Endothelial cell of umbilical vein (primary cell): ENCODE results near the gene GOLT1A. TPM values are rescaled to one million over a fixed set of nuclear protein-coding genes. Genes with fewer than 3 reads are reported as not detected.

Source experiments
- BruUV-seq: library from RNA; stranded (reverse); fragments of 400-500 nt; replicated peaks from 2 replicates; lab custom pipeline; 2021; lab: Mats Ljungman, UMichigan
- CTCF ChIA-PET: fragments of 300-600, 350-600 bp; sonication (Branson Sonifier 250); formaldehyde crosslinking; loops from one replicate; lab custom pipeline; 2021; ENCODE audit warnings: antibody characterized with exemption, inconsistent platforms; lab: Charles Lee
- POLR2A ChIA-PET: fragments of 300-600, 350-600 bp; sonication (Branson Sonifier 250); formaldehyde crosslinking; loops from one replicate; lab custom pipeline; 2021; ENCODE audit warnings: antibody characterized with exemption, inconsistent platforms; lab: Charles Lee
- DNase-seq: peaks from one replicate; pipeline ENCODE4 v3.0.0-alpha.2; 2011; ENCODE audit warnings: low read depth, low spot score
- FAIRE-seq: peaks from 2 replicates; lab custom pipeline; 2011; peaks lifted over from hg19 to GRCh38; lab: Jason Lieb, UNC
- H2AFZ ChIP-seq: 2 replicates; pipeline ENCODE4 v1.6.0; 2012; ENCODE audit warnings: low read depth, low read length, control low read depth, inconsistent platforms
- H3K27ac ChIP-seq: 2 replicates; pipeline ENCODE4 v1.5.1; 2011; ENCODE audit warnings: low read depth, mild to moderate bottlenecking, control low read depth, low read length, moderate library complexity; ENCODE audit not compliant: insufficient read depth
- H3K27me3 ChIP-seq, 2 experiments: 2 replicates each; pipeline versions ENCODE4 v1.6.0 to v1.6.1; 2011; ENCODE audit warnings: low read length in 2 of 2, mixed read lengths in 1 of 2; ENCODE audit not compliant: control insufficient read depth in 2 of 2, insufficient read depth in 2 of 2
- H3K36me3 ChIP-seq, 2 experiments: 2 replicates in 1 of 2; 3 replicates in 1 of 2; pipeline ENCODE4 v1.5.1; 2011; ENCODE audit warnings: low read length in 2 of 2, mild to moderate bottlenecking in 1 of 2, moderate library complexity in 1 of 2; ENCODE audit not compliant: control insufficient read depth in 2 of 2, insufficient read depth in 2 of 2; ENCODE audit errors: extremely low read depth in 1 of 2
- H3K4me1 ChIP-seq: 3 replicates; pipeline ENCODE4 v1.5.1; 2011; ENCODE audit warnings: mild to moderate bottlenecking, low read length; ENCODE audit not compliant: control insufficient read depth, insufficient read depth; ENCODE audit errors: extremely low read depth
- H3K4me2 ChIP-seq: 2 replicates; pipeline ENCODE4 v1.6.1; 2011; ENCODE audit warnings: low read length, control low read depth, mixed read lengths; ENCODE audit not compliant: insufficient read depth
- H3K4me3 ChIP-seq, 3 experiments: fragments of 200-600 bp in 1 of 3; sonication (generic), shearing (Covaris generic) in 1 of 3; replicated peaks in 1 of 3; 2 replicates each; pipeline ENCODE4 v1.5.1; 2011 to 2016; ENCODE audit warnings: control low read depth in 3 of 3, low read length in 3 of 3, mild to moderate bottlenecking in 2 of 3, inconsistent platforms in 1 of 3, low read depth in 1 of 3, moderate library complexity in 1 of 3; ENCODE audit not compliant: insufficient read depth in 1 of 3
- H3K79me2 ChIP-seq: 2 replicates; pipeline ENCODE4 v1.6.0; 2012; ENCODE audit warnings: low read length, inconsistent platforms; ENCODE audit not compliant: control insufficient read depth, insufficient read depth
- H3K9ac ChIP-seq: replicated peaks from 2 replicates; pipeline ENCODE3; 2011; ENCODE audit warnings: low read length, control low read depth; ENCODE audit not compliant: insufficient read depth; ENCODE audit errors: extremely low read depth
- H3K9me1 ChIP-seq: replicated peaks from 3 replicates; pipeline ENCODE4 v1.6.0; 2011; ENCODE audit warnings: mild to moderate bottlenecking, low read length; ENCODE audit not compliant: control insufficient read depth, insufficient read depth; ENCODE audit errors: extremely low read depth
- H3K9me3 ChIP-seq: replicated peaks from 2 replicates; pipeline ENCODE4 v1.5.1; 2012; ENCODE audit warnings: low read length, inconsistent platforms; ENCODE audit not compliant: control insufficient read depth, insufficient read depth
- H4K20me1 ChIP-seq: replicated peaks from 2 replicates; pipeline ENCODE3; 2011; ENCODE audit warnings: mild to moderate bottlenecking, low read length; ENCODE audit not compliant: control insufficient read depth, insufficient read depth; ENCODE audit errors: extremely low read depth
- EZH2 ChIP-seq: IDR thresholded peaks from 2 replicates; pipeline ENCODE4 v1.6.1; 2012; ENCODE audit warnings: borderline replicate concordance, low read depth, mild to moderate bottlenecking, moderate library complexity, low read length, inconsistent platforms; ENCODE audit not compliant: severe bottlenecking
- FOS ChIP-seq: IDR thresholded peaks from 2 replicates; pipeline ENCODE4 v1.6.1; 2011; ENCODE audit warnings: mild to moderate bottlenecking, low read length, moderate library complexity, borderline replicate concordance; ENCODE audit not compliant: insufficient read depth
- GATA2 ChIP-seq: IDR thresholded peaks from 2 replicates; pipeline ENCODE4 v1.7.0; 2011; ENCODE audit warnings: low read depth, mild to moderate bottlenecking, moderate library complexity, mixed read lengths, low read length; ENCODE audit not compliant: insufficient read length, insufficient read depth
- JUN ChIP-seq: IDR thresholded peaks from 2 replicates; pipeline ENCODE4 v1.6.1; 2011; ENCODE audit warnings: borderline replicate concordance, low read depth; ENCODE audit not compliant: insufficient read length, insufficient read depth
- MAX ChIP-seq: IDR thresholded peaks from 2 replicates; pipeline ENCODE4 v1.6.1; 2011; ENCODE audit not compliant: insufficient read depth, insufficient read length
- MYC ChIP-seq: IDR thresholded peaks from one replicate; pipeline ENCODE4 v1.6.1; 2011; ENCODE audit warnings: mild to moderate bottlenecking, low read depth, low read length
- POLR2A ChIP-seq: IDR thresholded peaks from 2 replicates; pipeline ENCODE4 v1.6.1; 2012; ENCODE audit warnings: low read depth, mild to moderate bottlenecking, control low read depth, low read length
- POLR2AphosphoS5 ChIP-seq: IDR thresholded peaks from 2 replicates; pipeline ENCODE4 v1.6.1; 2012; ENCODE audit warnings: low read depth, mild to moderate bottlenecking, control low read depth, low read length, moderate library complexity; ENCODE audit not compliant: insufficient read depth
- dilution Hi-C: fragments of 300-500 bp; cut with MboI; formaldehyde crosslinking; loops from one replicate; pipeline ENCODE4 v1.15.0; 2019; ENCODE audit warnings: low sequenced_read_pairs; ENCODE audit not compliant: extremely low pct_ligation_motif_present
- intact Hi-C: fragments of 100-400 bp; cut with micrococcal nuclease; formaldehyde crosslinking; loops from one replicate; pipeline ENCODE4 v1.10.0; 2022
- polyA plus RNA-seq, 4 experiments: library from polyadenylated mRNA; depleted of rRNA in 3 of 4; stranded (reverse) in 3 of 4; unstranded in 1 of 4; fragments of >200 nt; gene quantifications; 2 replicates each; pipeline versions ENCODE4 v1.2.1 to v1.2.3, GENCODE V29; 2011 to 2012; ENCODE audit warnings: missing spikeins in 1 of 4
- total RNA-seq: library from RNA; stranded (reverse); gene quantifications from 2 replicates; pipeline ENCODE4 v1.2.3, GENCODE V29; 2021
- TF ChIP-seq, protein P1 (sequence below), 2 donors: IDR thresholded peaks; 1 replicate in 1 of 2; 2 replicates in 1 of 2; pipeline ENCODE4 v1.5.1; 2011; ENCODE audit warnings: low read length in 2 of 2, mild to moderate bottlenecking in 2 of 2, moderate library complexity in 2 of 2, control low read depth in 1 of 2, inconsistent platforms in 1 of 2, low read depth in 1 of 2; ENCODE audit not compliant: insufficient read depth in 1 of 2; ENCODE audit errors: extremely low read depth in 1 of 2

Gene GOLT1A
- total and polyA plus RNA-seq, 2 donors (not counting 3 experiments of a cell fraction or from before 2014, with no cell fraction given): not detected

- peak overlapping the region; percentile 81 for H2AFZ ChIP-seq
- no peak overlapping the region for H3K27ac ChIP-seq
- ChIA-PET POLR2A (no interaction called here), CTCF (interaction anchor here (1.1 to 3.8 kb wide), 13 partner anchors 12 to 280 kb away, joined by 3 to 29 read pairs (median 5); partner anchors contain the start of gene SOX13)
- FAIRE-seq: peak; percentile 4
- intact Hi-C loops (loop anchor here (2.0 kb wide), 1 partner anchor 20 kb away; no protein-coding TSS in a partner anchor), dilution Hi-C loops (loop anchor here (25.0 kb wide), 1 partner anchor 186 kb away; no protein-coding TSS in a partner anchor)
- no peaks in the 10 kb centered on the region for H4K20me1 ChIP-seq
- peaks cover 5% of the 10 kb centered on the region for H3K4me1 ChIP-seq
- no peaks in the 10 kb centered on the region for H3K36me3 ChIP-seq
- H3K9me3 ChIP-seq: no peaks in the 10 kb centered on the region
- no peaks in the 10 kb centered on the region for H3K9me1 ChIP-seq
- no peaks in the 10 kb centered on the region for H3K27me3 ChIP-seq
- H3K4me2 ChIP-seq: peak overlapping the region; percentile 39
- TSS peak; percentile 28 for BruUV-seq
- no peak for DNase-seq
- TF ChIP-seq EZH2 (peak; percentile 37), MYC (no peak)
- no peaks in the 10 kb centered on the region for H3K79me2 ChIP-seq
- peak overlapping the region; percentile 69 for H3K9ac ChIP-seq
- H3K4me3 ChIP-seq: peak overlapping the region in 2 of 3 experiments; percentile 53 to 78
Measured at GRCh38 chr1:204150702-204151551, 62.9 kb downstream of the GOLT1A start.

- Histone ChIP-seq H3K9me3 (no peaks in the 10 kb centered on the region), H3K79me2 (no peaks in the 10 kb centered on the region), H2AFZ (no peak overlapping the region), H3K36me3 (no peaks in the 10 kb centered on the region), H3K27ac (no peak overlapping the region), H3K4me2 (no peak overlapping the region), H3K9me1 (no peaks in the 10 kb centered on the region), H3K4me1 (peaks cover 5% of the 10 kb centered on the region), H3K4me3 (no peak overlapping the region), H3K27me3 (no peaks in the 10 kb centered on the region), H3K9ac (no peak overlapping the region), H4K20me1 (no peaks in the 10 kb centered on the region)
- BruUV-seq: no TSS peak
- POLR2A ChIA-PET: no interaction called here
- CTCF ChIA-PET: interaction anchor here (1.1 to 3.8 kb wide), 4 partner anchors 13 to 213 kb away, joined by 3 to 29 read pairs (median 13); partner anchors contain the start of gene GOLT1A
- DNase-seq: no peak
- no peak for TF ChIP-seq MYC
- no peak for TF ChIP-seq GATA2
- TF ChIP-seq JUN: no peak
- no peak for TF ChIP-seq FOS
- no peak for TF ChIP-seq POLR2A
- TF ChIP-seq MAX: no peak
- TF ChIP-seq POLR2AphosphoS5: no peak
- no peak for TF ChIP-seq EZH2
- TF ChIP-seq, protein P1, sequence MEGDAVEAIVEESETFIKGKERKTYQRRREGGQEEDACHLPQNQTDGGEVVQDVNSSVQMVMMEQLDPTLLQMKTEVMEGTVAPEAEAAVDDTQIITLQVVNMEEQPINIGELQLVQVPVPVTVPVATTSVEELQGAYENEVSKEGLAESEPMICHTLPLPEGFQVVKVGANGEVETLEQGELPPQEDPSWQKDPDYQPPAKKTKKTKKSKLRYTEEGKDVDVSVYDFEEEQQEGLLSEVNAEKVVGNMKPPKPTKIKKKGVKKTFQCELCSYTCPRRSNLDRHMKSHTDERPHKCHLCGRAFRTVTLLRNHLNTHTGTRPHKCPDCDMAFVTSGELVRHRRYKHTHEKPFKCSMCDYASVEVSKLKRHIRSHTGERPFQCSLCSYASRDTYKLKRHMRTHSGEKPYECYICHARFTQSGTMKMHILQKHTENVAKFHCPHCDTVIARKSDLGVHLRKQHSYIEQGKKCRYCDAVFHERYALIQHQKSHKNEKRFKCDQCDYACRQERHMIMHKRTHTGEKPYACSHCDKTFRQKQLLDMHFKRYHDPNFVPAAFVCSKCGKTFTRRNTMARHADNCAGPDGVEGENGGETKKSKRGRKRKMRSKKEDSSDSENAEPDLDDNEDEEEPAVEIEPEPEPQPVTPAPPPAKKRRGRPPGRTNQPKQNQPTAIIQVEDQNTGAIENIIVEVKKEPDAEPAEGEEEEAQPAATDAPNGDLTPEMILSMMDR (IDR thresholded peaks at IDR 0.05; ENCODE audit: extremely low read depth in 1 of 2, insufficient read depth in 1 of 2, low read depth in 1 of 2, low read length in 2 of 2): no peak
- dilution Hi-C loops (loop anchor here (25.0 kb wide), 2 partner anchors 187 to 288 kb away; partner anchors contain the start of gene SNRPE), intact Hi-C loops (loop anchor here (2.0 kb wide), 1 partner anchor 19 kb away; no protein-coding TSS in a partner anchor)
- FAIRE-seq: no peak
Measured at GRCh38 chr1:204149635-204150565, 63.9 kb downstream of the GOLT1A start.
